HG03521 (cell line): ENCODE results near the gene CNKSR1.
"Not testable (repeated sequence)": the region's sequence is repeated elsewhere in the genome, so short reads cannot be mapped to it uniquely, and the experiment has no call there.

Experiments
- ATAC-seq: cut with Tn5 transposase; IDR thresholded peaks from one replicate; pipeline ENCODE4 v1.9.1; 2021; ENCODE audit warnings: mild to moderate bottlenecking, moderate library complexity; ENCODE audit not compliant: unreplicated experiment

The CNKSR1 gene

GRCh38 chr1:26225033-26225831 is 47.9 kb downstream of the CNKSR1 start:
- no peak for ATAC-seq

GRCh38 chr1:26230682-26231081 is 53.4 kb downstream of the CNKSR1 start:
- not testable (repeated sequence) for ATAC-seq

GRCh38 chr1:26233903-26234643 is 56.8 kb downstream of the CNKSR1 start, which contains the start of gene CEP85:
Gene CEP85 (plus strand): TSS chr1:26234200. CDS start chr1:26239784, 5,584 bp downstream.
- ATAC-seq: peak; percentile 91

- ATAC-seq: no peak
Observed at GRCh38 chr1:26234644-26235370, 57.5 kb downstream of the CNKSR1 start.

- no peak for ATAC-seq
Observed at GRCh38 chr1:26237230-26237966, 60.1 kb downstream of the CNKSR1 start.
